CD14-positive monocyte (primary cell): ENCODE data around the gene NADK2. TPM values are rescaled to one million over a fixed set of nuclear protein-coding genes. Genes with fewer than 3 reads are reported as not detected.

Experiments
- DNase-seq, 3 donors: peaks; one replicate each; pipeline ENCODE4 v3.0.0-alpha.2; 2011 to 2022
- H2AFZ ChIP-seq: 2 replicates; pipeline ENCODE4 v1.6.0; 2012; ENCODE audit warnings: mild to moderate bottlenecking, low read depth, low read length, inconsistent platforms; ENCODE audit not compliant: insufficient read depth, poor library complexity, severe bottlenecking
- H3K27ac ChIP-seq, 2 donors: 1 replicate in 1 of 2; 2 replicates in 1 of 2; pipeline ENCODE4 v1.5.1; 2012 to 2013; ENCODE audit warnings: low read length in 2 of 2, control low read depth in 1 of 2, inconsistent platforms in 1 of 2, low read depth in 1 of 2, mild to moderate bottlenecking in 1 of 2
- H3K27me3 ChIP-seq, 2 donors: one replicate each; pipeline versions ENCODE4 v1.6.0 to v1.6.1; 2011 to 2013; ENCODE audit warnings: low read length in 2 of 2; ENCODE audit not compliant: control insufficient read depth in 2 of 2, insufficient read depth in 2 of 2
- H3K36me3 ChIP-seq, 2 donors: replicated peaks in 1 of 2; 1 replicate in 1 of 2; 2 replicates in 1 of 2; pipeline versions ENCODE4 v1.5.1 to v1.6.1; 2012 to 2013; ENCODE audit warnings: low read length in 2 of 2, control low read depth in 1 of 2, inconsistent platforms in 1 of 2, mild to moderate bottlenecking in 1 of 2; ENCODE audit not compliant: insufficient read depth in 2 of 2, control insufficient read depth in 1 of 2
- H3K4me1 ChIP-seq, 2 donors: 1 replicate in 1 of 2; 2 replicates in 1 of 2; pipeline versions ENCODE4 v1.5.1 to v1.6.1; 2012 to 2013; ENCODE audit warnings: low read length in 2 of 2, control low read depth in 1 of 2, inconsistent platforms in 1 of 2, mild to moderate bottlenecking in 1 of 2, moderate library complexity in 1 of 2; ENCODE audit not compliant: insufficient read depth in 2 of 2, control insufficient read depth in 1 of 2
- H3K4me2 ChIP-seq: replicated peaks from 2 replicates; pipeline ENCODE3; 2012; ENCODE audit warnings: low read length, moderate library complexity, mild to moderate bottlenecking; ENCODE audit not compliant: poor library complexity, severe bottlenecking; ENCODE audit errors: extremely low read depth
- H3K4me3 ChIP-seq, 3 experiments: fragments of 200-600 bp in 1 of 3; sonication (generic) in 1 of 3; replicated peaks in 1 of 3; 1 replicate in 2 of 3; 2 replicates in 1 of 3; pipeline ENCODE4 v1.5.1; 2011 to 2013; ENCODE audit warnings: low read length in 3 of 3, mild to moderate bottlenecking in 3 of 3, control low read depth in 2 of 3, low read depth in 2 of 3, inconsistent platforms in 1 of 3, moderate library complexity in 1 of 3
- H3K79me2 ChIP-seq: 2 replicates; pipeline ENCODE4 v1.6.0; 2012; ENCODE audit warnings: mild to moderate bottlenecking, control low read depth, inconsistent platforms, low read length, moderate library complexity; ENCODE audit not compliant: insufficient read depth
- H3K9ac ChIP-seq: 2 replicates; pipeline ENCODE4 v1.6.0; 2017; ENCODE audit warnings: low read length, mild to moderate bottlenecking; ENCODE audit not compliant: insufficient read depth, poor library complexity, severe bottlenecking
- H3K9me3 ChIP-seq, 2 donors: replicated peaks in 1 of 2; 1 replicate in 1 of 2; 2 replicates in 1 of 2; pipeline versions ENCODE4 v1.5.1 to v1.6.1; 2012 to 2013; ENCODE audit warnings: low read length in 2 of 2, control low read depth in 1 of 2; ENCODE audit not compliant: control insufficient read depth in 1 of 2, insufficient read depth in 1 of 2
- H4K20me1 ChIP-seq: 2 replicates; pipeline ENCODE4 v1.6.0; 2012; ENCODE audit warnings: mild to moderate bottlenecking, low read length, control low read depth, moderate library complexity; ENCODE audit not compliant: insufficient read depth
- H3K27ac Mint-ChIP-seq, 7 donors: one replicate each; pipeline ENCODE4 v1.8.0; 2020; ENCODE audit warnings: mild to moderate bottlenecking in 7 of 7, mixed read lengths in 7 of 7, moderate library complexity in 6 of 7, inconsistent platforms in 2 of 7
- H3K27me3 Mint-ChIP-seq, 3 donors: one replicate each; pipeline ENCODE4 v1.8.0; 2021 to 2022; ENCODE audit warnings: low read depth in 3 of 3, mild to moderate bottlenecking in 3 of 3, mixed read lengths in 3 of 3, moderate library complexity in 3 of 3, inconsistent platforms in 1 of 3
- H3K36me3 Mint-ChIP-seq, 2 donors: one replicate each; pipeline ENCODE4 v1.8.0; 2020; ENCODE audit warnings: mixed read lengths in 2 of 2, inconsistent platforms in 1 of 2, mild to moderate bottlenecking in 1 of 2
- H3K4me1 Mint-ChIP-seq: one replicate; pipeline ENCODE4 v1.8.0; 2020; ENCODE audit warnings: mild to moderate bottlenecking, mixed read lengths
- H3K4me3 Mint-ChIP-seq, 2 donors: one replicate each; pipeline ENCODE4 v1.8.0; 2020; ENCODE audit warnings: mild to moderate bottlenecking in 2 of 2, mixed read lengths in 2 of 2, moderate library complexity in 1 of 2
- H3K9me3 Mint-ChIP-seq, 7 donors: one replicate each; pipeline ENCODE4 v1.8.0; 2020 to 2022; ENCODE audit warnings: mixed read lengths in 7 of 7, mild to moderate bottlenecking in 6 of 7, moderate library complexity in 6 of 7, inconsistent platforms in 2 of 7
- CTCF ChIP-seq: fragments of 200-600 bp; IDR thresholded peaks from one replicate; pipeline ENCODE4 v1.8.0; 2022; ENCODE audit warnings: antibody characterized with exemption, mild to moderate bottlenecking
- WGBS: methylation state at CpG from one replicate; pipeline ENCODE4 v1.1.5; 2013; ENCODE audit warnings: missing lambda C conversion rate; ENCODE audit not compliant: insufficient coverage; 5-methylcytosine and 5-hydroxymethylcytosine counted together
- intact Hi-C, 2 donors: fragments of 100-400 bp; cut with micrococcal nuclease; formaldehyde crosslinking; loops; one replicate each; pipeline versions ENCODE4 v1.15.0 to v1.15.1; 2023
- polyA plus RNA-seq, 3 donors: library from polyadenylated mRNA; depleted of rRNA in 1 of 3; unstranded in 2 of 3; stranded (reverse) in 1 of 3; fragments of 300-500 nt in 2 of 3; fragments of >200 nt in 1 of 3; fragmentation: Illumina TruSeq in 2 of 3; gene quantifications; 1 replicate in 2 of 3; 2 replicates in 1 of 3; pipeline ENCODE4 v1.2.3, GENCODE V29; 2012 to 2021

Gene NADK2
- polyA plus RNA-seq, 3 donors, result 2.6 to 5.9 (median 3.3) TPM

- Histone ChIP-seq H3K27me3 (no peaks in the 10 kb centered on the region), H3K36me3 (peaks cover 87 to 97% of the 10 kb centered on the region in 2 donors)
- H3K27me3 Mint-ChIP-seq, result no peaks in the 10 kb centered on the region
Observed at GRCh38 chr5:36173426-36173825, 68.3 kb downstream of the NADK2 start.

DNA sequence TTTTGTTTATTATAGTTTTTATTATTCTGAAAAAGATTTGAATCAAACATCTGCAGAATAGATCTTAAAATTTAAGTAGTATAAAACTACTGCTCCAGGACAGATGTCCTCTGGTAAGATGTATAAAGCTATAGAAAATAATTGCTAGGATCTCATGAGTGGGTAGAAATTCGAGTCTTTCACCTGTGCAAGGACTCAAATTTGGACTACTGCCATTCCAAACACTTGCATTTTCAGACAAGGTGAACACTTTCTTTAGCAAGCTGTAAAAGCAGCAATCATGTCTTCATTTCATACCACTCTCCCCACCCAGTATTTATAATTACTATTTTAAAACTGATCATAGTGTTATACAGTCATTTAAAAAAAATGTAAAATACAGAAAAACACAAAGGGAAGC, 69.1 kb downstream of the NADK2 start:
- H2AFZ ChIP-seq, result no peak overlapping the region
- H3K4me1 Mint-ChIP-seq, result no peaks in the 10 kb centered on the region
- H3K9me3 Mint-ChIP-seq, result no peaks in the 10 kb centered on the region
- no peaks in the 10 kb centered on the region for H4K20me1 ChIP-seq
- no peaks in the 10 kb centered on the region for H3K27me3 Mint-ChIP-seq
- H3K79me2 ChIP-seq, result no peaks in the 10 kb centered on the region
- no peak for DNase-seq
- H3K27ac Mint-ChIP-seq, result no peak overlapping the region
- no peak overlapping the region for H3K4me2 ChIP-seq
- no peak for TF ChIP-seq CTCF
- H3K9me3 ChIP-seq, result no peaks in the 10 kb centered on the region
- no CpG with 5 or more reads among the region's 1 CpG for WGBS
- H3K27me3 ChIP-seq, result no peaks in the 10 kb centered on the region
- intact Hi-C loops, result no loop called here
- H3K36me3 ChIP-seq, result peaks cover 88 to 97% of the 10 kb centered on the region in 2 donors
- peaks cover 79 to 91% of the 10 kb centered on the region in 2 donors for H3K36me3 Mint-ChIP-seq
- H3K27ac ChIP-seq, result no peak overlapping the region
- H3K9ac ChIP-seq, result no peak overlapping the region
- no peaks in the 10 kb centered on the region for H3K4me1 ChIP-seq
- H3K4me3 Mint-ChIP-seq, result no peak overlapping the region
- no peak overlapping the region for H3K4me3 ChIP-seq

More at GRCh38 chr5:36173426-36173825, 68.3 kb downstream of the NADK2 start:
- no CpG with 5 or more reads among the region's 2 CpGs for WGBS
- H3K4me1 Mint-ChIP-seq, result no peaks in the 10 kb centered on the region
- H3K36me3 Mint-ChIP-seq, result peaks cover 73 to 86% of the 10 kb centered on the region in 2 donors
- no peak overlapping the region for H3K4me3 Mint-ChIP-seq
- Histone ChIP-seq H3K4me2 (no peak overlapping the region), H3K9ac (no peak overlapping the region), H3K79me2 (no peaks in the 10 kb centered on the region), H3K27ac (no peak overlapping the region), H4K20me1 (no peaks in the 10 kb centered on the region), H3K4me3 (no peak overlapping the region), H3K4me1 (no peaks in the 10 kb centered on the region), H3K9me3 (no peaks in the 10 kb centered on the region), H2AFZ (no peak overlapping the region)
- H3K27ac Mint-ChIP-seq, result no peak overlapping the region
- intact Hi-C loops, result no loop called here
- DNase-seq, result no peak
- no peak for TF ChIP-seq CTCF
- H3K9me3 Mint-ChIP-seq, result no peaks in the 10 kb centered on the region
